ENCODE measurements around the gene UBE2D1. TPM values are rescaled to one million over a fixed set of nuclear protein-coding genes. Genes with fewer than 3 reads are reported as not detected.

Gene UBE2D1
- total RNA-seq, 1 donor from 2014 or later, result 24.9 TPM

DNA sequence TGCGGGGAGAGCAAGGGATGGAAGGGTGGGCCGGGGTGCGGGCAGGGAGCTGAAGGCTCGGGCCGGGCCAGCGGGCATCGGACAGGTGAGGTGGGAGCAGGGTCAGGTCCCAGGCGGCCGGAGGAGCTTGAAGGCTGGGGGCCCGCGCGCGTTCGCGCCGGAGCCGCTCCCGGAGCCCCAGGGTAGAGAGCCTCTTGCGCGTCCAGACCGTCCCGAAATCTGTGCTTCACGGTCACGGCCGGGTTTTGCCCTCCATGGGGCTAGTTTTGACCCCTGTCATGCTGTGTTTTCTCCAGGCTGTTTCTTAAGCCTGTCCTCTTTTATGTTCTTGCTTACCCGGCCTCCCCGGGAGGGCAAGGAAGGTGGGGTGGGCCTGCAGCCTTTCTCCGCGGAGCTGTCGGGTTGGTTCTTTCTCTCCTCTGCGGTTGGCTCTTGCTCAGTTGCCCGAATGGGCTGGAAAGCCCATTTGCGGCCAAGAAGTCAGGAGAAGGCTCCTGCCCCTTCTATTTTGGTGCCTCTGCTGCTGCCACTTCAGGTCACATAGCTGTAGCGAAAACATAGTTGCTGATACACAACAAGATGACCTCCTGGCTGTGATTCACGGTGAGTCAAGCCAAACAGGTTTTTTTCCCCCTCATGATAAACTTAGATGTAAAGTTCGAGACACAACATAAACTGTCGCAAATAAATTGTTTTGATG, 650 bp downstream of the UBE2D1 start:
- Mint-ChIP-seq H3K27ac (ENCODE audit: unreplicated experiment) (peak overlapping the region; percentile 89), H3K4me3 (peak overlapping the region; percentile 99), H3K27me3 (ENCODE audit: low read depth) (peaks cover 10% of the 10 kb centered on the region), H3K9me3 (no peaks in the 10 kb centered on the region), H3K36me3 (ENCODE audit: low read depth) (no peaks in the 10 kb centered on the region), H3K4me1 (peaks cover 24% of the 10 kb centered on the region)
- TF ChIP-seq, protein P1, sequence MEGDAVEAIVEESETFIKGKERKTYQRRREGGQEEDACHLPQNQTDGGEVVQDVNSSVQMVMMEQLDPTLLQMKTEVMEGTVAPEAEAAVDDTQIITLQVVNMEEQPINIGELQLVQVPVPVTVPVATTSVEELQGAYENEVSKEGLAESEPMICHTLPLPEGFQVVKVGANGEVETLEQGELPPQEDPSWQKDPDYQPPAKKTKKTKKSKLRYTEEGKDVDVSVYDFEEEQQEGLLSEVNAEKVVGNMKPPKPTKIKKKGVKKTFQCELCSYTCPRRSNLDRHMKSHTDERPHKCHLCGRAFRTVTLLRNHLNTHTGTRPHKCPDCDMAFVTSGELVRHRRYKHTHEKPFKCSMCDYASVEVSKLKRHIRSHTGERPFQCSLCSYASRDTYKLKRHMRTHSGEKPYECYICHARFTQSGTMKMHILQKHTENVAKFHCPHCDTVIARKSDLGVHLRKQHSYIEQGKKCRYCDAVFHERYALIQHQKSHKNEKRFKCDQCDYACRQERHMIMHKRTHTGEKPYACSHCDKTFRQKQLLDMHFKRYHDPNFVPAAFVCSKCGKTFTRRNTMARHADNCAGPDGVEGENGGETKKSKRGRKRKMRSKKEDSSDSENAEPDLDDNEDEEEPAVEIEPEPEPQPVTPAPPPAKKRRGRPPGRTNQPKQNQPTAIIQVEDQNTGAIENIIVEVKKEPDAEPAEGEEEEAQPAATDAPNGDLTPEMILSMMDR (conservative IDR thresholded peaks at IDR 0.05), result no peak
- DNase-seq (ENCODE audit: low read depth, low spot score), result peak; percentile 3

GRCh38 chr10:58336242-58336641, 1.4 kb downstream of the UBE2D1 start:
- Mint-ChIP-seq H3K4me1 (peaks cover 24% of the 10 kb centered on the region), H3K9me3 (no peaks in the 10 kb centered on the region), H3K4me3 (peak overlapping the region; percentile 99), H3K27ac (ENCODE audit: unreplicated experiment) (no peak overlapping the region), H3K36me3 (ENCODE audit: low read depth) (no peaks in the 10 kb centered on the region), H3K27me3 (ENCODE audit: low read depth) (peaks cover 7% of the 10 kb centered on the region)
- TF ChIP-seq, protein P1 (conservative IDR thresholded peaks at IDR 0.05), result no peak
- DNase-seq (ENCODE audit: low read depth, low spot score), result no peak

DNA sequence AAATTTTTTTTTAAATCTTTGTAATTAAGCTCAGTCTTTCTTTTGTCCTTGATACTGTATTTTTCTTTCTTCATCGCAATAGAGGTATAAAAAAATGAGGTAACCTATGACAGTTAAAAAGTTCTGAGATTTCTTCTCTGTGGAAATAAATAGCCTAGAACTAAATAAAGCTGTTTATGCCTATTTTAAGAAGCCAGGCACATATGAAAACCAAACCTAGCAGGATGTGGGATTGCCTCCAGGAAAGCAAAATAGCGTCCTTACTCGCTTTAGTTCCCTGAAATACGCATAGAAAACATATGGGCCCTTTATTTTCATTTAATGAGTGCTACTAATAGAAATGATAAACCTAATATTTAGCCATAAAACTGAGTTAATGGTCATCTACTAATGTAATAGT, 6.6 kb downstream of the UBE2D1 start:
- Mint-ChIP-seq H3K4me1 (peaks cover 19% of the 10 kb centered on the region), H3K9me3 (no peaks in the 10 kb centered on the region), H3K36me3 (ENCODE audit: low read depth) (peaks cover 3% of the 10 kb centered on the region), H3K27ac (ENCODE audit: unreplicated experiment) (no peak overlapping the region), H3K4me3 (no peak overlapping the region), H3K27me3 (ENCODE audit: low read depth) (no peaks in the 10 kb centered on the region)
- TF ChIP-seq, protein P1 (conservative IDR thresholded peaks at IDR 0.05), result no peak
- no peak for DNase-seq (ENCODE audit: low read depth, low spot score)

GRCh38 chr10:58341947-58342346, 7.1 kb downstream of the UBE2D1 start:
- Mint-ChIP-seq H3K36me3 (ENCODE audit: low read depth) (peaks cover 5% of the 10 kb centered on the region), H3K27me3 (ENCODE audit: low read depth) (no peaks in the 10 kb centered on the region), H3K4me3 (no peak overlapping the region), H3K4me1 (peaks cover 14% of the 10 kb centered on the region), H3K9me3 (no peaks in the 10 kb centered on the region), H3K27ac (ENCODE audit: unreplicated experiment) (no peak overlapping the region)
- TF ChIP-seq, protein P1 (conservative IDR thresholded peaks at IDR 0.05), result no peak
- DNase-seq (ENCODE audit: low read depth, low spot score), result no peak

DNA sequence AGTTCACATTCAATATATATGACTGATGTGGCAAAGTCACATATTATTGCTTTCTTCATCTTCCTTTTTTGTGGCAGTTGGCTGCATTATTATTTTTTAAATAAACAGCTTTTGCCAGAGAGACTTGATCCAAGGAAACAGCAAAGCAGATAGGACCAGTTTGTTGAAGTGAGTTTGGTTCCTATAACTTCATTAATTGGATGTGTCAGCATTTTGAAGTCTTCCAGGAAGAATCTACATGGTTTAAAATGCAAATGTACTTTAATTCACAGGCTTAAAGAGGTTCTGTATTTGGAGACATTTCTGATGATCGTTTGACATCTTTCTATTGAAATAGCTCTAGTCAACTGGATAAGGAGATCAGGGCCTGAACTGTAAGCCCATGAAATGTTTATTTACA, 13.2 kb downstream of the UBE2D1 start:
- peaks cover 5% of the 10 kb centered on the region for H3K36me3 Mint-ChIP-seq (ENCODE audit: low read depth)
- no peak overlapping the region for H3K27ac Mint-ChIP-seq (ENCODE audit: unreplicated experiment)
- no peak overlapping the region for H3K4me3 Mint-ChIP-seq
- H3K9me3 Mint-ChIP-seq, result no peaks in the 10 kb centered on the region
- TF ChIP-seq, protein P1 (conservative IDR thresholded peaks at IDR 0.05), result no peak
- no peaks in the 10 kb centered on the region for H3K27me3 Mint-ChIP-seq (ENCODE audit: low read depth)
- DNase-seq (ENCODE audit: low read depth, low spot score), result no peak
- peaks cover 21% of the 10 kb centered on the region for H3K4me1 Mint-ChIP-seq
